SK-N-SH (cell line): ENCODE measurements around the gene PGAP2. TPM values are rescaled to one million over a fixed set of nuclear protein-coding genes. Genes with fewer than 3 reads are reported as not detected.

Experiments
- CTCF ChIA-PET: fragments of 300-600, 350-600 bp; formaldehyde crosslinking; extraction: SDS; loops from one replicate; lab custom pipeline; 2021; lab: Yijun Ruan, JAX
- POLR2A ChIA-PET: fragments of 350-600 bp; sonication (Branson Sonifier 250); formaldehyde crosslinking; extraction: SDS; loops from one replicate; lab custom pipeline; 2020; ENCODE audit warnings: antibody characterized with exemption, inconsistent platforms; lab: Yijun Ruan, JAX
- DNase-seq: peaks from one replicate; pipeline ENCODE4 v3.0.0; 2012
- H2AFZ ChIP-seq: fragments of 200-600 bp; sonication (generic); 2 replicates; pipeline ENCODE4 v1.8.1; 2016; ENCODE audit warnings: antibody characterized with exemption, mild to moderate bottlenecking, low read depth
- H3F3A ChIP-seq: fragments of 200-600 bp; sonication (generic); replicated peaks from 2 replicates; pipeline ENCODE3; 2016; ENCODE audit warnings: antibody characterized with exemption, mild to moderate bottlenecking; ENCODE audit not compliant: insufficient read depth
- H3K27ac ChIP-seq, 2 experiments: fragments of 200-500 bp in 1 of 2; fragments of 200-600 bp in 1 of 2; sonication (Bioruptor generic) in 1 of 2; sonication (generic), shearing (Covaris generic) in 1 of 2; 2 replicates each; pipeline versions ENCODE4 v1.5.1 to v1.6.1; 2014 to 2016; ENCODE audit warnings: low read depth in 2 of 2, inconsistent platforms in 1 of 2, low read length in 1 of 2, mild to moderate bottlenecking in 1 of 2, mixed read lengths in 1 of 2
- H3K27me3 ChIP-seq: fragments of 200-600 bp; sonication (generic), shearing (Covaris generic); 2 replicates; pipeline ENCODE4 v1.6.1; 2016; ENCODE audit warnings: mixed run types; ENCODE audit not compliant: insufficient read depth
- H3K36me3 ChIP-seq, 2 experiments: fragments of 200-500 bp in 1 of 2; fragments of 200-600 bp in 1 of 2; sonication (Bioruptor generic) in 1 of 2; sonication (generic) in 1 of 2; replicated peaks in 1 of 2; 2 replicates each; pipeline versions ENCODE3 to v1.5.1; 2014 to 2016; ENCODE audit warnings: low read length in 1 of 2, mild to moderate bottlenecking in 1 of 2; ENCODE audit not compliant: insufficient read depth in 2 of 2, control insufficient read depth in 1 of 2
- H3K4me1 ChIP-seq, 2 experiments: fragments of 200-500 bp in 1 of 2; fragments of 200-600 bp in 1 of 2; sonication (Bioruptor generic) in 1 of 2; sonication (generic), shearing (Covaris generic) in 1 of 2; 2 replicates each; pipeline versions ENCODE4 v1.5.1 to v1.6.1; 2014 to 2016; ENCODE audit warnings: low read depth in 1 of 2, low read length in 1 of 2, mixed run types in 1 of 2; ENCODE audit not compliant: insufficient read depth in 2 of 2, control insufficient read depth in 1 of 2
- H3K4me2 ChIP-seq: fragments of 200-600 bp; sonication (generic), shearing (Covaris generic); 2 replicates; pipeline ENCODE4 v1.6.1; 2017; ENCODE audit warnings: mixed run types
- H3K4me3 ChIP-seq, 2 experiments: fragments of 200-500 bp in 1 of 2; fragments of 200-600 bp in 1 of 2; sonication (Bioruptor generic) in 1 of 2; sonication (generic), shearing (Covaris generic) in 1 of 2; 2 replicates each; pipeline versions ENCODE4 v1.5.1 to v1.8.1; 2014 to 2016; ENCODE audit warnings: low read depth in 2 of 2, inconsistent platforms in 1 of 2, low read length in 1 of 2, mild to moderate bottlenecking in 1 of 2, mixed read lengths in 1 of 2, moderate library complexity in 1 of 2
- H3K79me2 ChIP-seq: fragments of 200-600 bp; sonication (generic); 2 replicates; pipeline ENCODE4 v1.8.1; 2017; ENCODE audit warnings: mild to moderate bottlenecking; ENCODE audit not compliant: insufficient read depth
- H3K9ac ChIP-seq: fragments of 200-600 bp; sonication (generic); 2 replicates; pipeline ENCODE4 v1.6.1; 2017; ENCODE audit warnings: mixed run types
- H3K9me2 ChIP-seq: fragments of 200-600 bp; sonication (generic); 2 replicates; pipeline ENCODE4 v1.6.1; 2017; ENCODE audit warnings: mixed run types
- H3K9me3 ChIP-seq: fragments of 200-600 bp; sonication (generic); 2 replicates; pipeline ENCODE4 v1.6.1; 2017; ENCODE audit warnings: mixed run types, mild to moderate bottlenecking, moderate library complexity
- H4K20me1 ChIP-seq: fragments of 200-600 bp; sonication (generic); 2 replicates; pipeline ENCODE4 v1.6.1; 2017; ENCODE audit warnings: mild to moderate bottlenecking, mixed run types; ENCODE audit not compliant: insufficient read depth
- ELF1 ChIP-seq: IDR thresholded peaks from 2 replicates; pipeline ENCODE4 v1.4.0; 2012
- FOSL2 ChIP-seq: IDR thresholded peaks from 2 replicates; pipeline ENCODE4 v1.4.0; 2012; ENCODE audit warnings: low read depth, mild to moderate bottlenecking, moderate library complexity, borderline replicate concordance
- FOXM1 ChIP-seq: IDR thresholded peaks from 2 replicates; pipeline ENCODE4 v1.4.0; 2012; ENCODE audit warnings: low read depth, mild to moderate bottlenecking
- GATA2 ChIP-seq: sonication (generic); formaldehyde crosslinking; IDR thresholded peaks from 2 replicates; pipeline ENCODE4 v1.5.0; 2020; ENCODE audit warnings: mild to moderate bottlenecking, missing genetic modification reagents
- JUND ChIP-seq: IDR thresholded peaks from 2 replicates; pipeline ENCODE4 v1.4.0; 2012
- MEF2A ChIP-seq: IDR thresholded peaks from 2 replicates; pipeline ENCODE4 v1.4.0; 2012; ENCODE audit warnings: low read depth, borderline replicate concordance
- PBX3 ChIP-seq: IDR thresholded peaks from 2 replicates; pipeline ENCODE4; 2012
- POLR2AphosphoS5 ChIP-seq: IDR thresholded peaks from 2 replicates; pipeline ENCODE4 v1.6.1; 2012; ENCODE audit warnings: low read depth, low read length
- RAD21 ChIP-seq: IDR thresholded peaks from 2 replicates; pipeline ENCODE4 v1.6.1; 2012; ENCODE audit warnings: mild to moderate bottlenecking, low read length
- RFX5 ChIP-seq: IDR thresholded peaks from 2 replicates; pipeline ENCODE4 v1.6.1; 2012; ENCODE audit warnings: mild to moderate bottlenecking, improper control_type of control experiment, low read length
- RXRA ChIP-seq: IDR thresholded peaks from 2 replicates; pipeline ENCODE4 v1.4.0; 2012; ENCODE audit warnings: low read depth, mild to moderate bottlenecking, borderline replicate concordance
- SIN3A ChIP-seq: IDR thresholded peaks from 2 replicates; pipeline ENCODE4 v1.6.1; 2012; ENCODE audit warnings: low read depth, mild to moderate bottlenecking, low read length, moderate library complexity, borderline replicate concordance
- SMC3 ChIP-seq: IDR thresholded peaks from 2 replicates; pipeline ENCODE4 v1.6.1; 2012; ENCODE audit warnings: low read depth, low read length, improper control_type of control experiment
- TCF12 ChIP-seq: IDR thresholded peaks from 2 replicates; pipeline ENCODE4 v1.4.0; 2012
- TEAD4 ChIP-seq: IDR thresholded peaks from 2 replicates; pipeline ENCODE4 v1.4.0; 2012; ENCODE audit warnings: mild to moderate bottlenecking, borderline replicate concordance; ENCODE audit not compliant: insufficient read depth
- USF2 ChIP-seq: fragments of 150-350 bp; IDR thresholded peaks from 2 replicates; pipeline ENCODE4 v1.6.1; 2017; ENCODE audit warnings: antibody characterized with exemption, low read length, low read depth, borderline replicate concordance
- WGBS: methylation state at CpG from one replicate; pipeline ENCODE4 v1.1.6; 2017; ENCODE audit warnings: low lambda C conversion rate; 5-methylcytosine and 5-hydroxymethylcytosine counted together
- polyA plus RNA-seq, 3 experiments: library from polyadenylated mRNA; depleted of rRNA; stranded (reverse); fragments of >200 nt; gene quantifications; 2 replicates each; pipeline ENCODE4 v1.2.3, GENCODE V29; 2012
- TF ChIP-seq, protein P1 (sequence below): IDR thresholded peaks from 2 replicates; pipeline ENCODE4 v1.4.0; 2012; ENCODE audit warnings: low read depth

PGAP2 gene
- polyA plus RNA-seq, 1 of the 3 experiments (the other 2 are of a cell fraction), result 41.3 TPM

GRCh38 chr11:3861683-3862082 lies 53.3 kb downstream of the PGAP2 start:
- H3K36me3 ChIP-seq, result no peaks in the 10 kb centered on the region
- H3K9me2 ChIP-seq, result no peaks in the 10 kb centered on the region
- peaks cover 5% of the 10 kb centered on the region for H3F3A ChIP-seq
- H3K27ac ChIP-seq, result no peak overlapping the region
- peaks cover 13 to 24% of the 10 kb centered on the region in 2 experiments; a peak in 3 of 4 replicates for H3K4me1 ChIP-seq
- H3K27me3 ChIP-seq, result no peaks in the 10 kb centered on the region
- ChIA-PET POLR2A (no interaction called here), CTCF (interaction anchor here (0.7 kb wide), 1 partner anchor 93 kb away, joined by 3 read pairs; no protein-coding TSS in a partner anchor)
- 83% methylated on average over 1 of the region's 1 CpG for WGBS
- no peak for DNase-seq
- H3K4me3 ChIP-seq, result no peak overlapping the region
- TF ChIP-seq GATA2 (CRISPR knock-in tag) (no peak), FOXM1 (no peak), ELF1 (no peak), USF2 (no peak), RFX5 (no peak), RAD21 (no peak), SMC3 (no peak), JUND (no peak), FOSL2 (no peak), RXRA (no peak), SIN3A (no peak), PBX3 (no peak), POLR2AphosphoS5 (no peak), TCF12 (no peak), MEF2A (no peak)
- TF ChIP-seq, protein P1, sequence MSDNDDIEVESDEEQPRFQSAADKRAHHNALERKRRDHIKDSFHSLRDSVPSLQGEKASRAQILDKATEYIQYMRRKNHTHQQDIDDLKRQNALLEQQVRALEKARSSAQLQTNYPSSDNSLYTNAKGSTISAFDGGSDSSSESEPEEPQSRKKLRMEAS, result no peak
- H3K79me2 ChIP-seq, result peaks cover 52% of the 10 kb centered on the region
- no peak overlapping the region for H3K4me2 ChIP-seq
- H2AFZ ChIP-seq, result no peak overlapping the region
- no peak overlapping the region for H3K9ac ChIP-seq
- no peaks in the 10 kb centered on the region; the same call in 1 of the 2 replicates for H4K20me1 ChIP-seq
- no peaks in the 10 kb centered on the region for H3K9me3 ChIP-seq

DNA sequence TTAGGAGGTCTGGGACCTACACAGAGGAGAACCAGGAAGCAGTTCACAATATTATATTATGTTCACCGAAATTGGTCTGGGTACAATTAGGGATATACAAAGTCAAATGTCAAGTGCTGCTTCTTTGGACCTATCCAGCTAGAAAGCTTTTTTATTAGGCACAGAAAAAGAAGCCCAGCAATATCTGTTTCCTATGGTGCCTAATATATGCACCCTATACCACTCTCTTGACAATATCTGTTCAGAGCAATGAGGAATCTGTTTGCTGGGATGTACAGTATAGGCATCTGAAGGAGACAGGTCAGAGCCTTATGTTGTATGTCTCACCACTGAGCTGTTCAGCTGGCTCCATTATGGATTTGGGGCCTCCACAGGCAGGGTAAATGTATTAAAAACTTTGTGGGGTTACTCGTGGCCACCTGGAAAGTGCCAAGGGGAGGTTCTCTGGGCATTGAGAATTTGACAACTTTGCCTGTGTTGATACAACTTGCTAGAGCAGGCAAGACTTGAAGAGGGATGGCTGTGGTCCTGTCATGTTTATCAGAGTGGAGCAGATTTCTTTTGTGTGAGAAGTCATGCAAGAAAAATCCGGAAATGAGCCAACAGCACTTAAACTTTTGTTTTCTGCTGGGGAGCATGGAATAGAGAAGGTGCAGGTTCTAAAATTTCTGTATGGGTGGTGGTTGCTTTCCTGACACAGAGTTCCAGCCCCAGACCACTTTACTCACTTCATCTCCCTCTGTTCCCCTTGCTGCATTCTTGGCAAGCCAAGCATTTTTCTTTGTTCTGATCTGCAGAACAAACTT lies 57.2 kb downstream of the PGAP2 start:
- H3K9me2 ChIP-seq, result no peaks in the 10 kb centered on the region
- H3K36me3 ChIP-seq, result no peaks in the 10 kb centered on the region
- H3K27me3 ChIP-seq, result no peaks in the 10 kb centered on the region
- H3K9me3 ChIP-seq, result no peaks in the 10 kb centered on the region
- H3K27ac ChIP-seq, result peak overlapping the region; percentile 29 to 31; a peak in 2 of 4 replicates
- peaks cover 19% of the 10 kb centered on the region for H3K79me2 ChIP-seq
- ChIA-PET CTCF (interaction anchor here (0.7 to 2.8 kb wide), 3 partner anchors 10 to 24 kb away, joined by 3 to 21 read pairs (median 3); partner anchors contain the start of gene STIM1), POLR2A (no interaction called here)
- H3K4me2 ChIP-seq, result peak overlapping the region; percentile 39
- no peak overlapping the region for H2AFZ ChIP-seq
- TF ChIP-seq TEAD4 (0 out of 2 replicates have a peak, but pooled peaks have one; percentile 17), TCF12 (no peak), JUND (0 out of 2 replicates have a peak, but pooled peaks have one; percentile 25)
- peaks cover 5% of the 10 kb centered on the region for H3F3A ChIP-seq
- H4K20me1 ChIP-seq, result no peaks in the 10 kb centered on the region; the same call in 1 of the 2 replicates
- WGBS, result 67% methylated on average over 3 of the region's 3 CpGs
- H3K4me1 ChIP-seq, result peaks cover 0 to 10% of the 10 kb centered on the region in 2 experiments; a peak in 2 of 4 replicates
- H3K4me3 ChIP-seq, result no peak overlapping the region
- no peak overlapping the region for H3K9ac ChIP-seq
- DNase-seq, result no peak
